HepG2 (cell line): ENCODE measurements around the gene TM7SF3. TPM values are rescaled to one million over a fixed set of nuclear protein-coding genes. Genes with fewer than 3 reads are reported as not detected.

Source experiments
- ATAC-seq: fragments of 200-7000 bp; cut with Tn5 transposase; 3 replicates; pipeline ENCODE4 v1.9.1; 2020; ENCODE audit warnings: mild to moderate bottlenecking, moderate library complexity
- BruUV-seq: library from RNA; stranded (reverse); fragments of 400-500 nt; replicated peaks from 2 replicates; lab custom pipeline; 2021; lab: Mats Ljungman, UMichigan
- CTCF ChIA-PET: fragments of 300-600 bp; formaldehyde crosslinking; extraction: SDS; loops from one replicate; lab custom pipeline; 2021; ENCODE audit warnings: low total read pairs, inconsistent platforms, low intra/inter-chr PET ratio; lab: Yijun Ruan, JAX
- POLR2A ChIA-PET: fragments of 350-600 bp; sonication (Branson Sonifier 250); formaldehyde crosslinking; loops from one replicate; lab custom pipeline; 2020; ENCODE audit warnings: antibody characterized with exemption, inconsistent platforms; lab: Yijun Ruan, JAX
- DNase-seq: peaks from one replicate; pipeline ENCODE4 v3.0.0-alpha.2; 2015; ENCODE audit warnings: low spot score
- FAIRE-seq: peaks from 3 replicates; lab custom pipeline; 2011; peaks lifted over from hg19 to GRCh38; lab: Jason Lieb, UNC
- H2AFZ ChIP-seq: one replicate; pipeline ENCODE4 v1.6.1; 2011; ENCODE audit warnings: low read length, inconsistent platforms
- H3K27ac ChIP-seq: fragments of 300-600 bp; 3 replicates; pipeline ENCODE4 v1.8.0; 2011; ENCODE audit warnings: mixed run types, mild to moderate bottlenecking, mixed read lengths, low read length, inconsistent platforms; ENCODE audit not compliant: insufficient read depth; ENCODE audit errors: extremely low read length
- H3K27me3 ChIP-seq, 2 experiments: fragments of 200-600 bp in 1 of 2; 2 replicates in 1 of 2; 3 replicates in 1 of 2; pipeline versions ENCODE4 v1.6.0 to v1.8.0; 2011; ENCODE audit warnings: low read length in 2 of 2, mild to moderate bottlenecking in 2 of 2, moderate library complexity in 2 of 2, inconsistent platforms in 1 of 2; ENCODE audit not compliant: insufficient read depth in 2 of 2, control insufficient read depth in 1 of 2
- H3K36me3 ChIP-seq, 2 experiments: fragments of 200-600 bp in 1 of 2; replicated peaks in 1 of 2; 2 replicates in 1 of 2; 3 replicates in 1 of 2; pipeline versions ENCODE4 v1.5.1 to v1.8.0; 2011; ENCODE audit warnings: low read length in 2 of 2, inconsistent platforms in 1 of 2; ENCODE audit not compliant: insufficient read depth in 2 of 2, control insufficient read depth in 1 of 2
- H3K4me1 ChIP-seq: 2 replicates; pipeline ENCODE4 v1.5.1; 2012; ENCODE audit warnings: low read length, inconsistent platforms; ENCODE audit not compliant: insufficient read depth
- H3K4me2 ChIP-seq: 2 replicates; pipeline ENCODE4 v1.6.0; 2011; ENCODE audit warnings: low read depth, low read length, inconsistent platforms
- H3K4me3 ChIP-seq, 3 experiments: fragments of 200-600 bp in 1 of 3; sonication (generic), shearing (Covaris generic) in 1 of 3; replicated peaks in 1 of 3; 2 replicates each; pipeline ENCODE4 v1.5.1; 2011 to 2016; ENCODE audit warnings: low read length in 3 of 3, inconsistent platforms in 2 of 3, low read depth in 2 of 3, mild to moderate bottlenecking in 2 of 3, control low read depth in 1 of 3, mixed read lengths in 1 of 3; ENCODE audit not compliant: insufficient read depth in 1 of 3
- H3K79me2 ChIP-seq: one replicate; pipeline ENCODE4 v1.6.1; 2011; ENCODE audit warnings: low read length, inconsistent platforms; ENCODE audit not compliant: insufficient read depth
- H3K9ac ChIP-seq: 2 replicates; pipeline ENCODE4 v1.6.0; 2011; ENCODE audit warnings: mild to moderate bottlenecking, low read depth, low read length, inconsistent platforms; ENCODE audit not compliant: insufficient read depth
- H3K9me3 ChIP-seq: 2 replicates; pipeline ENCODE4 v1.5.1; 2012; ENCODE audit warnings: mild to moderate bottlenecking, low read length
- H4K20me1 ChIP-seq: 2 replicates; pipeline ENCODE4 v1.6.0; 2011; ENCODE audit warnings: inconsistent platforms, mild to moderate bottlenecking, low read length, moderate library complexity; ENCODE audit not compliant: insufficient read depth
- AGO2 ChIP-seq: fragments of 200-400 bp; formaldehyde crosslinking; optimal IDR thresholded peaks from 2 replicates; pipeline ENCODE3; 2017; ENCODE audit warnings: mild to moderate bottlenecking, low read depth, low read length, moderate library complexity
- DR1 ChIP-seq: sonication (generic); formaldehyde crosslinking; IDR thresholded peaks from 2 replicates; pipeline ENCODE4 v1.8.0; 2021; ENCODE audit warnings: mild to moderate bottlenecking, missing genetic modification reagents, inconsistent platforms
- ESRRA ChIP-seq: sonication (generic); formaldehyde crosslinking; IDR thresholded peaks from 2 replicates; pipeline ENCODE4 v1.5.1; 2020; ENCODE audit warnings: mild to moderate bottlenecking, low read depth, missing genetic modification reagents
- HDAC1 ChIP-seq: sonication (generic); formaldehyde crosslinking; IDR thresholded peaks from 2 replicates; pipeline ENCODE4 v1.5.1; 2020; ENCODE audit warnings: mild to moderate bottlenecking, missing genetic modification reagents
- MAFF ChIP-seq: IDR thresholded peaks from 2 replicates; pipeline ENCODE4 v1.6.1; 2011; ENCODE audit warnings: low read depth, low read length, improper control_type of control experiment
- MAFK ChIP-seq, 2 experiments: IDR thresholded peaks in 1 of 2; conservative IDR thresholded peaks in 1 of 2; 2 replicates each; pipeline ENCODE4 v1.6.1; 2011; ENCODE audit warnings: improper control_type of control experiment in 2 of 2, low read length in 2 of 2
- MXD1 ChIP-seq: sonication (generic); formaldehyde crosslinking; IDR thresholded peaks from 2 replicates; pipeline ENCODE4 v1.4.0; 2020; ENCODE audit warnings: mild to moderate bottlenecking, missing genetic modification reagents
- NFATC3 ChIP-seq: sonication (generic); formaldehyde crosslinking; IDR thresholded peaks from 2 replicates; pipeline ENCODE4 v1.5.1; 2020; ENCODE audit warnings: mild to moderate bottlenecking, missing genetic modification reagents
- SAP130 ChIP-seq: IDR thresholded peaks from 2 replicates; pipeline ENCODE4 v1.6.1; 2016; ENCODE audit warnings: low read depth
- SIN3A ChIP-seq: IDR thresholded peaks from 2 replicates; pipeline ENCODE4 v1.6.1; 2011; ENCODE audit warnings: low read depth, mild to moderate bottlenecking, control low read depth, low read length, borderline replicate concordance
- TFDP2 ChIP-seq: sonication (generic); formaldehyde crosslinking; IDR thresholded peaks from 2 replicates; pipeline ENCODE4 v1.4.0; 2020; ENCODE audit warnings: missing genetic modification reagents
- TGIF2 ChIP-seq: IDR thresholded peaks from 2 replicates; pipeline ENCODE4 v1.6.1; 2016; ENCODE audit warnings: control low read depth, missing compliant biosample characterization
- ZBTB42 ChIP-seq: sonication (generic); formaldehyde crosslinking; IDR thresholded peaks from 2 replicates; pipeline ENCODE4 v1.5.0; 2020; ENCODE audit warnings: mild to moderate bottlenecking, missing genetic modification reagents
- ZFAT ChIP-seq: sonication (generic); formaldehyde crosslinking; conservative IDR thresholded peaks from 2 replicates; pipeline ENCODE4 v1.8.1; 2023; ENCODE audit warnings: missing genetic modification reagents, inconsistent platforms
- ZNF430 ChIP-seq: sonication (generic); formaldehyde crosslinking; IDR thresholded peaks from 2 replicates; pipeline ENCODE4 v1.9.0; 2021; ENCODE audit warnings: mild to moderate bottlenecking, missing genetic modification reagents
- ZNF451 ChIP-seq: sonication (generic); formaldehyde crosslinking; IDR thresholded peaks from 2 replicates; pipeline ENCODE4 v1.5.0; 2020; ENCODE audit warnings: mild to moderate bottlenecking, missing genetic modification reagents
- ZNF558 ChIP-seq: sonication (generic); formaldehyde crosslinking; IDR thresholded peaks from 2 replicates; pipeline ENCODE4 v1.9.0; 2022; ENCODE audit warnings: mild to moderate bottlenecking, missing genetic modification reagents, borderline replicate concordance
- ZNF598 ChIP-seq: sonication (generic); formaldehyde crosslinking; IDR thresholded peaks from 2 replicates; pipeline ENCODE4 v1.5.1; 2020; ENCODE audit warnings: mild to moderate bottlenecking, missing genetic modification reagents, borderline replicate concordance
- ZNF879 ChIP-seq: sonication (generic); formaldehyde crosslinking; IDR thresholded peaks from 2 replicates; pipeline ENCODE4 v1.8.1; 2023; ENCODE audit warnings: missing genetic modification reagents
- ZSCAN30 ChIP-seq: sonication (generic); formaldehyde crosslinking; IDR thresholded peaks from 2 replicates; pipeline ENCODE4 v1.5.0; 2020; ENCODE audit warnings: mild to moderate bottlenecking, missing genetic modification reagents
- WGBS: methylation state at CpG from one replicate; pipeline ENCODE4 v1.1.6; 2017; ENCODE audit warnings: low lambda C conversion rate; 5-methylcytosine and 5-hydroxymethylcytosine counted together
- in situ Hi-C: cut with HindIII; loops from 2 replicates; pipeline ENCODE4 v1.10.0; 2017; ENCODE audit warnings: low pct_unique_long_range_greater_than_20kb; ENCODE audit not compliant: extremely low pct_ligation_motif_present
- intact Hi-C: fragments of 100-400 bp; cut with micrococcal nuclease; formaldehyde crosslinking; loops from one replicate; pipeline ENCODE4 v1.10.0; 2022; ENCODE audit not compliant: unreplicated experiment
- polyA plus RNA-seq, 8 experiments: library from polyadenylated mRNA; depleted of rRNA in 3 of 8; stranded (reverse) in 7 of 8; unstranded in 1 of 8; fragments of >200 nt; fragmentation: Illumina TruSeq in 4 of 8; extraction: Trizol in 4 of 8; gene quantifications; 2 replicates each; pipeline versions ENCODE4 v1.2.1 to v1.2.3, GENCODE V29; 2011 to 2016; ENCODE audit warnings: low read depth in 4 of 8, missing spikeins in 1 of 8, mixed read lengths in 1 of 8; ENCODE audit not compliant: insufficient read depth in 1 of 8
- total RNA-seq, 5 experiments: library from RNA; depleted of rRNA; stranded (reverse); fragments of >200 nt; fragmentation: Illumina TruSeq; extraction: Trizol; gene quantifications; 2 replicates each; pipeline ENCODE4 v1.2.3, GENCODE V29; 2016; ENCODE audit warnings: low read depth in 1 of 5

The TM7SF3 gene
- total and polyA plus RNA-seq, 2 of the 13 experiments (the other 11 are each of a cell fraction or from before 2014, with no cell fraction given): 116 to 142 TPM

- no peak for TF ChIP-seq DR1
- no peak for TF ChIP-seq ZBTB42
Observed at GRCh38 chr12:26939953-26940352, 74.2 kb downstream of the TM7SF3 start (continued).

DNA sequence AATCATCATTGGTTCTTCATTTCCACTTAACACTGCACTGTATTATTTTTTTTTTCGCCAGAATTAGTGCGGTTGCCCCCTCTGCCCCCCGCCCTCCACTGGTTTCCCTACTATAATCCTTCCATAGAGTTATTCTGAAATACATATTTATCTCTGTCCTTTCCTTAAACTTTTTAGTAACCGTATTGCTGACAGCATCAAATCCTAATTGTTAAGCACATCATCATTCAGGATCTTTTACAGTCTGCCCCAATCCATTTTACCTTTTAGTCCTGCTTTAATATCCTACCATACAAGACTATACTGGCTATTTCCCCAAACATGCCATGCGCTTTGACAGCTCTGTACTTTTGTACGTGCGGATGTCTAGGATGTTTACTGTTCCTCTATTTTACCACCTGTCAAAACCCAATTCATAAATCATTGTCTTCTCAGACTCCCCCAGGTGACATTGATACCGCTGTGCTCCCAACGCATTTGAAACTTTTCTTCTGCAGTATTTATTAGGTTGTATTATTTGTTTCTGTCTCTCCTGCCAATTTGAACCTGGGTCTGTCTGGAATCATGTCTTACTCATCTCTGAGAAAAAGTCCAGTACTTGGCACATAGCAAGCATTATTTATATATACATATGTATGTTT is 74.9 kb downstream of the TM7SF3 start:
- in situ Hi-C loops: loop anchor here (5.0 kb wide), 1 partner anchor 73 kb away; the partner anchor contains the start of gene TM7SF3

GRCh38 chr12:26938701-26939062 is 75.5 kb downstream of the TM7SF3 start:
- ATAC-seq (peak; percentile 65), FAIRE-seq (no peak), DNase-seq (peak; percentile 35)
- Histone ChIP-seq H3K36me3 (0 out of 5 replicates have a peak, but pooled peaks cover 0 to 3% of the 10 kb centered on the region in 2 experiments), H3K79me2 (peaks cover 82% of the 10 kb centered on the region), H3K9ac (peak overlapping the region; percentile 94), H4K20me1 (peaks cover 10% of the 10 kb centered on the region), H3K4me1 (peaks cover 43% of the 10 kb centered on the region), H3K9me3 (no peaks in the 10 kb centered on the region), H3K27me3 (no peaks in the 10 kb centered on the region; a peak in 1 of 5 replicates), H3K4me2 (peak overlapping the region; percentile 89), H3K4me3 (peak overlapping the region; percentile 88 to 99 (median 91)), H3K27ac (peak overlapping the region; percentile 92), H2AFZ (peak overlapping the region; percentile 35)
- POLR2A ChIA-PET: no interaction called here
- CTCF ChIA-PET: no interaction called here
- 0% methylated on average over 13 of the region's 28 CpGs for WGBS
- in situ Hi-C loops (loop anchor here (5.0 kb wide), 1 partner anchor 74 kb away; the partner anchor contains the start of gene TM7SF3), intact Hi-C loops (loop anchor here (1.0 to 5.0 kb wide), 2 partner anchors 51 to 76 kb away; partner anchors contain the start of gene TM7SF3)
- no TSS peak for BruUV-seq
- no peak for TF ChIP-seq ZFAT (CRISPR knock-in tag)
- TF ChIP-seq ZNF598: no peak
- TF ChIP-seq ZNF430 (CRISPR knock-in tag): 0 out of 2 replicates have a peak, but pooled peaks have one; percentile 1
- no peak for TF ChIP-seq TFDP2
- TF ChIP-seq NFATC3: 0 out of 2 replicates have a peak, but pooled peaks have one; percentile 30
- TF ChIP-seq ZSCAN30 (CRISPR knock-in tag): no peak
- TF ChIP-seq MAFF: no peak
- TF ChIP-seq MXD1 (CRISPR knock-in tag): 0 out of 2 replicates have a peak, but pooled peaks have one; percentile 3
- TF ChIP-seq ZNF558: peak; percentile 37; the same call in 1 of the 2 replicates
- TF ChIP-seq AGO2: no peak

More for the DNA sequence above, 74.9 kb downstream of the TM7SF3 start:
- CTCF ChIA-PET: no interaction called here
- intact Hi-C loops: loop anchor here (5.0 kb wide), 1 partner anchor 52 kb away; no protein-coding TSS in a partner anchor
- TSS peak; percentile 58 for BruUV-seq
- TF ChIP-seq ZNF451 (CRISPR knock-in tag) (no peak), SAP130 (CRISPR knock-in tag) (peak; percentile 74), ZNF879 (CRISPR knock-in tag) (no peak), ESRRA (CRISPR knock-in tag) (no peak), HDAC1 (CRISPR knock-in tag) (peak; percentile 25; the same call in 1 of the 2 replicates), MAFK (conservative IDR thresholded peaks at IDR 0.05 in 1 of 2, IDR thresholded peaks at IDR 0.05 in 1 of 2; ENCODE audit: low read length in 2 of 2) (peak; percentile 5 to 47; a peak in 2 of 4 replicates), TGIF2 (CRISPR knock-in tag) (peak; percentile 63; the same call in 1 of the 2 replicates), SIN3A (0 out of 2 replicates have a peak, but pooled peaks have one; percentile 16)
- TF ChIP-seq, all 625 proteins: peak for 5
- Histone ChIP-seq H2AFZ (no peak overlapping the region), H3K9me3 (no peaks in the 10 kb centered on the region), H3K4me3 (peak overlapping the region; percentile 88 to 99 (median 91)), H3K27ac (peak overlapping the region; percentile 92), H3K27me3 (no peaks in the 10 kb centered on the region; a peak in 1 of 5 replicates), H4K20me1 (peaks cover 10% of the 10 kb centered on the region), H3K36me3 (no peaks in the 10 kb centered on the region), H3K4me2 (peak overlapping the region; percentile 89), H3K9ac (peak overlapping the region; percentile 94), H3K79me2 (peaks cover 86% of the 10 kb centered on the region), H3K4me1 (peaks cover 43% of the 10 kb centered on the region)
- WGBS: 2% methylated on average over 9 of the region's 9 CpGs
- no peak for ATAC-seq
- no peak for DNase-seq
- FAIRE-seq: no peak
- POLR2A ChIA-PET: no interaction called here
